Fibroblast of lung (primary cell): ENCODE results near the gene IGF1R.

Experiments used
- EZH2 ChIP-seq: IDR thresholded peaks from 2 replicates; pipeline ENCODE4 v1.5.1; 2012; ENCODE audit warnings: low read length, control low read depth, mild to moderate bottlenecking; ENCODE audit errors: missing control alignments
- TF ChIP-seq, protein P1 (sequence below), 2 donors: IDR thresholded peaks in 1 of 2; conservative IDR thresholded peaks in 1 of 2; 1 replicate in 1 of 2; 2 replicates in 1 of 2; pipeline ENCODE4 v1.5.1; 2011 to 2012; ENCODE audit warnings: low read length in 2 of 2, control low read depth in 1 of 2, inconsistent platforms in 1 of 2, low read depth in 1 of 2, mild to moderate bottlenecking in 1 of 2

GRCh38 chr15:98612490-98613110 is 35.7 kb upstream of the IGF1R start:
- TF ChIP-seq, protein P1, sequence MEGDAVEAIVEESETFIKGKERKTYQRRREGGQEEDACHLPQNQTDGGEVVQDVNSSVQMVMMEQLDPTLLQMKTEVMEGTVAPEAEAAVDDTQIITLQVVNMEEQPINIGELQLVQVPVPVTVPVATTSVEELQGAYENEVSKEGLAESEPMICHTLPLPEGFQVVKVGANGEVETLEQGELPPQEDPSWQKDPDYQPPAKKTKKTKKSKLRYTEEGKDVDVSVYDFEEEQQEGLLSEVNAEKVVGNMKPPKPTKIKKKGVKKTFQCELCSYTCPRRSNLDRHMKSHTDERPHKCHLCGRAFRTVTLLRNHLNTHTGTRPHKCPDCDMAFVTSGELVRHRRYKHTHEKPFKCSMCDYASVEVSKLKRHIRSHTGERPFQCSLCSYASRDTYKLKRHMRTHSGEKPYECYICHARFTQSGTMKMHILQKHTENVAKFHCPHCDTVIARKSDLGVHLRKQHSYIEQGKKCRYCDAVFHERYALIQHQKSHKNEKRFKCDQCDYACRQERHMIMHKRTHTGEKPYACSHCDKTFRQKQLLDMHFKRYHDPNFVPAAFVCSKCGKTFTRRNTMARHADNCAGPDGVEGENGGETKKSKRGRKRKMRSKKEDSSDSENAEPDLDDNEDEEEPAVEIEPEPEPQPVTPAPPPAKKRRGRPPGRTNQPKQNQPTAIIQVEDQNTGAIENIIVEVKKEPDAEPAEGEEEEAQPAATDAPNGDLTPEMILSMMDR (conservative IDR thresholded peaks at IDR 0.05 in 1 of 2, IDR thresholded peaks at IDR 0.05 in 1 of 2; ENCODE audit: low read depth in 1 of 2, low read length in 2 of 2) = no peak
- no peak for TF ChIP-seq EZH2
